Smooth muscle cell (in vitro differentiated cells): ENCODE measurements around the gene COL11A2. TPM values are rescaled to one million over a fixed set of nuclear protein-coding genes. Genes with fewer than 3 reads are reported as not detected.

Experiments
- DNase-seq: peaks from one replicate; lab custom pipeline; 2025; ENCODE audit not compliant: unreplicated experiment; lab: John Stamatoyannopoulos, UW
- H2AFZ ChIP-seq: fragments of 200-600 bp; sonication (generic); 2 replicates; pipeline ENCODE4 v1.6.0; 2016; ENCODE audit warnings: antibody characterized with exemption, low read depth, mild to moderate bottlenecking
- H3F3A ChIP-seq: fragments of 200-600 bp; sonication (generic); 2 replicates; pipeline ENCODE4 v1.6.0; 2017; ENCODE audit warnings: antibody characterized with exemption, low read depth
- H3K27ac ChIP-seq: fragments of 200-600 bp; sonication (generic); 2 replicates; pipeline ENCODE4 v1.5.1; 2016; ENCODE audit warnings: low read depth, mild to moderate bottlenecking
- H3K27me3 ChIP-seq: fragments of 200-600 bp; sonication (generic); 2 replicates; pipeline ENCODE4 v1.6.1; 2016; ENCODE audit warnings: low read depth, mild to moderate bottlenecking
- H3K36me3 ChIP-seq: fragments of 200-600 bp; sonication (generic); 2 replicates; pipeline ENCODE4 v1.5.1; 2016; ENCODE audit warnings: low read depth
- H3K4me1 ChIP-seq: fragments of 200-600 bp; sonication (generic); 2 replicates; pipeline ENCODE4 v1.5.1; 2016; ENCODE audit warnings: low read depth
- H3K4me2 ChIP-seq: fragments of 200-600 bp; sonication (generic); 2 replicates; pipeline ENCODE4 v1.6.0; 2016; ENCODE audit warnings: mild to moderate bottlenecking
- H3K4me3 ChIP-seq: fragments of 200-600 bp; sonication (generic); 2 replicates; pipeline ENCODE4 v1.5.1; 2016; ENCODE audit warnings: mild to moderate bottlenecking
- H3K79me2 ChIP-seq: fragments of 200-600 bp; sonication (generic); 2 replicates; pipeline ENCODE4 v1.6.0; 2016; ENCODE audit warnings: low read depth, mild to moderate bottlenecking
- H3K9ac ChIP-seq: fragments of 200-600 bp; sonication (generic); 2 replicates; pipeline ENCODE4 v1.6.0; 2016; ENCODE audit warnings: low read depth
- H3K9me3 ChIP-seq: fragments of 200-600 bp; sonication (generic); replicated peaks from 2 replicates; pipeline ENCODE4 v1.5.1; 2016; ENCODE audit warnings: low read depth
- H4K20me1 ChIP-seq: fragments of 200-600 bp; sonication (generic); 2 replicates; pipeline ENCODE4 v1.6.0; 2016; ENCODE audit warnings: low read depth
- WGBS: methylation state at CpG from one replicate; pipeline ENCODE4 v1.1.7; 2016; ENCODE audit warnings: low lambda C conversion rate; 5-methylcytosine and 5-hydroxymethylcytosine counted together
- polyA plus RNA-seq: library from polyadenylated mRNA; unstranded; fragments of >200 nt; fragmentation: Nextera tagmentation; extraction: Ambion mirVana; gene quantifications from 2 replicates; pipeline ENCODE4 v1.2.1, GENCODE V29; 2016
- total RNA-seq: library from RNA; depleted of rRNA; stranded (reverse); fragments of >200 nt; gene quantifications from 2 replicates; pipeline ENCODE4 v1.2.3, GENCODE V29; 2014
- TF ChIP-seq, protein P1 (sequence below): fragments of 200-600 bp; sonication (generic); IDR thresholded peaks from 2 replicates; pipeline ENCODE4 v1.5.1; 2017; ENCODE audit warnings: borderline replicate concordance, mild to moderate bottlenecking, antibody characterized with exemption; ENCODE audit not compliant: insufficient read depth, poor library complexity, severe bottlenecking

COL11A2 gene
- total and polyA plus RNA-seq, 2 experiments from 2014 or later = 0.36 to 1.2 TPM

GRCh38 chr6:33118525-33119123 lies 73.6 kb downstream of the COL11A2 start:
- TF ChIP-seq, protein P1, sequence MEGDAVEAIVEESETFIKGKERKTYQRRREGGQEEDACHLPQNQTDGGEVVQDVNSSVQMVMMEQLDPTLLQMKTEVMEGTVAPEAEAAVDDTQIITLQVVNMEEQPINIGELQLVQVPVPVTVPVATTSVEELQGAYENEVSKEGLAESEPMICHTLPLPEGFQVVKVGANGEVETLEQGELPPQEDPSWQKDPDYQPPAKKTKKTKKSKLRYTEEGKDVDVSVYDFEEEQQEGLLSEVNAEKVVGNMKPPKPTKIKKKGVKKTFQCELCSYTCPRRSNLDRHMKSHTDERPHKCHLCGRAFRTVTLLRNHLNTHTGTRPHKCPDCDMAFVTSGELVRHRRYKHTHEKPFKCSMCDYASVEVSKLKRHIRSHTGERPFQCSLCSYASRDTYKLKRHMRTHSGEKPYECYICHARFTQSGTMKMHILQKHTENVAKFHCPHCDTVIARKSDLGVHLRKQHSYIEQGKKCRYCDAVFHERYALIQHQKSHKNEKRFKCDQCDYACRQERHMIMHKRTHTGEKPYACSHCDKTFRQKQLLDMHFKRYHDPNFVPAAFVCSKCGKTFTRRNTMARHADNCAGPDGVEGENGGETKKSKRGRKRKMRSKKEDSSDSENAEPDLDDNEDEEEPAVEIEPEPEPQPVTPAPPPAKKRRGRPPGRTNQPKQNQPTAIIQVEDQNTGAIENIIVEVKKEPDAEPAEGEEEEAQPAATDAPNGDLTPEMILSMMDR = peak; percentile 72
- H3K9me3 ChIP-seq = no peaks in the 10 kb centered on the region
- no peaks in the 10 kb centered on the region for H3K79me2 ChIP-seq
- 0% methylated on average over 3 of the region's 3 CpGs for WGBS
- H4K20me1 ChIP-seq = no peaks in the 10 kb centered on the region
- no peak overlapping the region for H3K4me3 ChIP-seq
- H2AFZ ChIP-seq = no peak overlapping the region
- DNase-seq = no peak
- no peaks in the 10 kb centered on the region for H3K4me1 ChIP-seq
- no peaks in the 10 kb centered on the region for H3F3A ChIP-seq
- H3K4me2 ChIP-seq = no peak overlapping the region
- no peak overlapping the region for H3K9ac ChIP-seq
- peaks cover 48% of the 10 kb centered on the region for H3K27me3 ChIP-seq
- H3K27ac ChIP-seq = no peak overlapping the region
- H3K36me3 ChIP-seq = no peaks in the 10 kb centered on the region

DNA sequence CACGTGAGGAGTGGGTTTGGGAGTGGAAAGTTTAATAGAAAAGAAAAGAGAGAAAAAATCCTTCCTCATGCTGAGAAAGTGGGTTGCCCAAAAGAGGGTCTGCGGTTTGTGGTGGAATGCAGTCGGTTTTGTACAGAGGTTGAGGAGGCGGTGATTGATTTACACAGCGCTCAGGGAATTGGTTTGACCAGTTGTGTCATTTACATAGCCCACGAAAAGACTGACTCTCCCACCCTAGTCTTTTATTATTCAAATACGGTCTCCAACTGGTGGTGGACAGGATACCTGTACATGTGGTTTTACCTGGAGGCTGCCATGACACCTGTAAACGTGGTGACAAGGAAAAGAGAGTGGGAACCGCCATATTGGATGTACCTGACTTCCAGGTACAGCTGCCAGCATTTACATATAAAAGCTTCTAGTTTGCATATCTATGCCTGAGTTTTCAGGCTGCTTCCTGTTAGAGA lies 74.4 kb downstream of the COL11A2 start:
- Histone ChIP-seq H3F3A (no peaks in the 10 kb centered on the region), H3K27ac (no peak overlapping the region), H3K4me2 (no peak overlapping the region), H3K9ac (no peak overlapping the region), H3K9me3 (no peaks in the 10 kb centered on the region), H3K4me1 (no peaks in the 10 kb centered on the region), H3K27me3 (peaks cover 53% of the 10 kb centered on the region), H3K79me2 (no peaks in the 10 kb centered on the region), H3K36me3 (no peaks in the 10 kb centered on the region), H4K20me1 (no peaks in the 10 kb centered on the region), H3K4me3 (no peak overlapping the region), H2AFZ (no peak overlapping the region)
- WGBS = 13% methylated on average over 9 of the region's 9 CpGs
- DNase-seq = no peak
- TF ChIP-seq, protein P1 = no peak

DNA sequence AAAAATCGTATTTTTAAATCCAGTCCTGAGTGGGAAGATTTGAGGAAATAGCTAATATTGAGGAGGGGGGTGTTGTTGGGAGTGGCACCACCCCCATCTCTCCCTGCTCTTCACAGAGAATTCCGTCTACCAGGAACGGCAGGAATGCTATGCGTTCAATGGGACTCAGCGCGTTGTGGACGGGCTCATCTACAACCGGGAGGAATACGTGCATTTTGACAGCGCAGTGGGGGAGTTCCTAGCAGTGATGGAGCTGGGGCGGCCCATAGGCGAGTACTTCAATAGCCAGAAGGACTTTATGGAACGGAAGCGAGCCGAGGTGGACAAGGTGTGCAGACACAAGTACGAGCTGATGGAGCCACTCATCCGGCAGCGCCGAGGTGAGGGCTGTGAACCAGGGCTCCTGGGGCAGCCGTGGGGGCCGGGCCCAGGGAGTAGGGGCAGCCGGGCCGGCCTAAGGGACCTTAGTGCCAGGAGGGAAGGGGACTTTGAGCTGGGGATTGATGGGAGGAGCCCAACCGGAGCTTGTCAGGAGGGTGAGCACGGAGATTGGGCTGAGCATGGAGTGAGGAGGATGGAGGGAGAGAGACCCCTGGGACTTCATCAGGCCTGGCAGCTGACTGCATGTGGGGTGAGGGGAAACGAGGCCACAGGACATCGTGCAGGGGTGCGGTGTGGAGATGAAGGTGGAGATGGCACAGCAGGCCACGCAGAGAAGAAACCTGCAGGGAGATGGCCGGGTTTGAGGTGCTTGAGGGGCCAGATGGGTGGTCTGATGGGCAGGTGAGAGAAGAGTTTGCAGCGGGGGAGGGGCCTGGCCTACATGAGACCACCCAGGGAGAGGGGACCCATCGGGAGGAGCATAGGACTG lies 75.2 kb downstream of the COL11A2 start:
- Histone ChIP-seq H3K36me3 (no peaks in the 10 kb centered on the region), H3K27ac (no peak overlapping the region), H3K4me3 (peak overlapping the region; percentile 27), H3K27me3 (peaks cover 53% of the 10 kb centered on the region), H3F3A (no peaks in the 10 kb centered on the region), H2AFZ (peak overlapping the region; percentile 58), H3K9ac (no peak overlapping the region), H3K4me2 (peak overlapping the region; percentile 67), H3K4me1 (no peaks in the 10 kb centered on the region), H4K20me1 (no peaks in the 10 kb centered on the region), H3K79me2 (no peaks in the 10 kb centered on the region), H3K9me3 (no peaks in the 10 kb centered on the region)
- 5% methylated on average over 32 of the region's 32 CpGs for WGBS
- TF ChIP-seq, protein P1 = no peak
- DNase-seq = no peak
